HAP-1 (cell line): ENCODE results near the gene KCNMA1.

Source experiments
- DNase-seq, 2 experiments: peaks; one replicate each; pipeline ENCODE4 v3.0.0-alpha.2; 2016 to 2020; ENCODE audit warnings: low spot score in 2 of 2
- H3K27me3 ChIP-seq: fragments of 250-450 bp; sonication (Bioruptor Pico); 2 replicates; pipeline ENCODE4 v1.5.1; 2020; ENCODE audit warnings: low read depth, mild to moderate bottlenecking, moderate library complexity
- H3K36me3 ChIP-seq: fragments of 250-450 bp; sonication (Bioruptor Pico); replicated peaks from 2 replicates; pipeline ENCODE4 v1.5.1; 2020; ENCODE audit warnings: mild to moderate bottlenecking
- H3K4me1 ChIP-seq: fragments of 250-450 bp; sonication (Bioruptor Pico); 2 replicates; pipeline ENCODE4 v1.5.1; 2020; ENCODE audit warnings: mild to moderate bottlenecking
- H3K4me3 ChIP-seq: fragments of 250-450 bp; sonication (Bioruptor Pico); 2 replicates; pipeline ENCODE4 v1.5.1; 2020; ENCODE audit warnings: mild to moderate bottlenecking, moderate library complexity
- H3K9me3 ChIP-seq: fragments of 250-450 bp; sonication (Bioruptor Pico); 2 replicates; pipeline ENCODE4 v1.5.1; 2020; ENCODE audit warnings: mild to moderate bottlenecking, moderate library complexity
- in situ Hi-C: fragments of 300-500 bp; cut with MboI; formaldehyde crosslinking; loops from 3 replicates; pipeline ENCODE4 v1.14.3; 2020; ENCODE audit warnings: low sequenced_read_pairs, inconsistent platforms, mixed read lengths

Gene KCNMA1

GRCh38 chr10:77494756-77495541 lies 142.7 kb downstream of the KCNMA1 start:
- Histone ChIP-seq H3K9me3 (no peaks in the 10 kb centered on the region), H3K4me3 (no peak overlapping the region), H3K4me1 (no peaks in the 10 kb centered on the region), H3K36me3 (no peaks in the 10 kb centered on the region), H3K27me3 (no peaks in the 10 kb centered on the region)
- in situ Hi-C loops: no loop called here
- no peak for DNase-seq

- in situ Hi-C loops: no loop called here
Measured at GRCh38 chr10:77494327-77494726, 143.3 kb downstream of the KCNMA1 start.

GRCh38 chr10:77493851-77494261 lies 143.8 kb downstream of the KCNMA1 start:
- H3K36me3 ChIP-seq: no peaks in the 10 kb centered on the region
- in situ Hi-C loops: no loop called here

More at GRCh38 chr10:77494327-77494726, 143.3 kb downstream of the KCNMA1 start:
- no peak for DNase-seq
- H3K9me3 ChIP-seq: no peaks in the 10 kb centered on the region
- H3K4me1 ChIP-seq: no peaks in the 10 kb centered on the region
- no peak overlapping the region for H3K4me3 ChIP-seq
- no peaks in the 10 kb centered on the region for H3K27me3 ChIP-seq
- H3K36me3 ChIP-seq: no peaks in the 10 kb centered on the region

GRCh38 chr10:77493239-77493806 lies 144.3 kb downstream of the KCNMA1 start:
- DNase-seq: no peak
- H3K4me1 ChIP-seq: no peaks in the 10 kb centered on the region
- no peak overlapping the region for H3K4me3 ChIP-seq
- H3K36me3 ChIP-seq: no peaks in the 10 kb centered on the region
- no peaks in the 10 kb centered on the region for H3K9me3 ChIP-seq
- H3K27me3 ChIP-seq: no peaks in the 10 kb centered on the region
- in situ Hi-C loops: no loop called here

More at GRCh38 chr10:77493851-77494261, 143.8 kb downstream of the KCNMA1 start:
- no peaks in the 10 kb centered on the region for H3K9me3 ChIP-seq
- no peak for DNase-seq
- no peaks in the 10 kb centered on the region for H3K4me1 ChIP-seq
- H3K27me3 ChIP-seq: no peaks in the 10 kb centered on the region
- H3K4me3 ChIP-seq: no peak overlapping the region

- H3K36me3 ChIP-seq: no peaks in the 10 kb centered on the region
- in situ Hi-C loops: no loop called here
- H3K4me1 ChIP-seq: no peaks in the 10 kb centered on the region
- H3K9me3 ChIP-seq: no peaks in the 10 kb centered on the region
- H3K27me3 ChIP-seq: no peaks in the 10 kb centered on the region
- DNase-seq: no peak
- H3K4me3 ChIP-seq: no peak overlapping the region
Measured at GRCh38 chr10:77492368-77492994, 145.1 kb downstream of the KCNMA1 start.

DNA sequence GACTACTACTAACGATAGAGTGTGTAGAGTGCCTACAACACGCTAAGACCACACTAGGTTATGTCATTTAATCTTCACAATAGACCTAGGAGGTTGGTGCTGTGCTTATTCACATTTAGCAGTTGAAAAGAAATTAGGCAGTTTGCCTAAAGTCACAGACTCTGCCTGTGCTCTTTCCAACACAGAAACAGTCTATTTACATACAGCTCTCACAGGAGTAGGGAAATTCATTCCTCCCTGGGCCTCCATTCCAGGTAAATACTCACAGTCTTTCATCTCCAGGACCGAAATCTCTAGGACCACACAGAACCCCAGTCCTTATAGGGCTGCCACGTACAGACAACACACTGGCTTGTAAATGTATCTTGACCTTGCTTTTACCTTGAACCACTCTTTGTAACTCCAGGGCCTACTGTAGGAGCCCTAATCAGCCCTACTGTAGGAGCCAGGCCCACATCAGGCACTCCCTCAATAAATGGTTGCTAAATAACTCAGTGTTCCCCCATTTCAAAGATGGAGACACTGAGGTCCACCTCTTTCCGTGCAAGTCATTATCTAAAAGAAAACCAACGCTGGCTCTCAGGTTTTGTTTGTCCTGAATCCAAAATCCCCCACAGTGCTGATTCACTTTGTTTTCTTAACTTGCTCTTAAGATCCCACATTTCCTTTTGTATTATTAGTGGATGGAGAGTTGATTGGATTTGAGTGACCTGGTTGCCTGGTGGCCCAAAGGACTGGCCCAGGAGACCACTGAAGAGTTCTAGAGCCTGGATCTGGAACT lies 146.9 kb downstream of the KCNMA1 start:
- Histone ChIP-seq H3K4me3 (no peak overlapping the region), H3K27me3 (no peaks in the 10 kb centered on the region), H3K9me3 (no peaks in the 10 kb centered on the region), H3K36me3 (no peaks in the 10 kb centered on the region), H3K4me1 (no peaks in the 10 kb centered on the region)
- no peak for DNase-seq
- in situ Hi-C loops: no loop called here

GRCh38 chr10:77486517-77486916 lies 151.1 kb downstream of the KCNMA1 start:
- Histone ChIP-seq H3K27me3 (no peaks in the 10 kb centered on the region), H3K36me3 (no peaks in the 10 kb centered on the region), H3K9me3 (no peaks in the 10 kb centered on the region), H3K4me1 (no peaks in the 10 kb centered on the region), H3K4me3 (no peak overlapping the region)
- no peak for DNase-seq
- in situ Hi-C loops: no loop called here

DNA sequence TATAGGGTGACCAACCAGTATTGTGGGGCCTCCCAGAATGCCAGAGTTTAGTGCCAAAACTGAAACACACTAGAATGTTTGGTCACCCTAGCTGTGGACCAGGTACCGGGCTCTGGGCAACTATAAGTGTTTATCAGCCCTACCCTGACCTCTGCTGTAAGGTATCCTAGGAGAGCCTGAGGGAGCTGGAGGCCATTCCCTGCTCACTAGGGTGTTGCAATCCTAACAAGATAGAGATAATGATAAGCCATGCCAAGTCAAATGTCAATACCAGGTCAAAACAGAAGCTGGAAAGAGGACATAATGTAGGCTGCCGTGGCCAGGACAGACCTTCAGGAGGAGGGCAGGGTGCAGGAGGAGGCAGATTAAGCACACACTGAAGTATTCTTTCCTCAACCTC lies 151.8 kb downstream of the KCNMA1 start:
- H3K9me3 ChIP-seq: no peaks in the 10 kb centered on the region
- no peaks in the 10 kb centered on the region for H3K27me3 ChIP-seq
- no peak overlapping the region for H3K4me3 ChIP-seq
- no peaks in the 10 kb centered on the region for H3K4me1 ChIP-seq
- H3K36me3 ChIP-seq: no peaks in the 10 kb centered on the region
- DNase-seq: no peak
- in situ Hi-C loops: no loop called here

DNA sequence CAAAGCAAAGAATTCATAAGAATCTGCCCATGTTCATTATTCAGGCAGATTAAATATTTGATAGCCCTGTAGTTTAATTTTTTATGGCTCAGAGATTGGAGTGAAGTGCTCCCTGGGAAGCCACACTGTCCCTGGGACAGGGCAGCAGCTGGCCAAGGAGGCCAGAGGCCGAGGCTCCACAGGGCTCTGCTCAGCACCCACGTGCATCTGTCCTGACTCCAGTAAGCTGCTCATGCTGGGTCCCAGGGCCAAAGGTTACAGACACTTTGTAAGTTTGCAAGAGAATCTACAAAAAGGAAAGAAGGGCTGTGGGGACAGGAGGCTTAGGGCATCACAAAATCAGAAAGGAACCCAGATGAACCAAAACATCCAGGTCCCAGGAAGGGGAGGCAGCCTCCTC lies 155.5 kb downstream of the KCNMA1 start:
- no peak for DNase-seq
- in situ Hi-C loops: no loop called here
- H3K9me3 ChIP-seq: no peaks in the 10 kb centered on the region
- no peak overlapping the region for H3K4me3 ChIP-seq
- H3K4me1 ChIP-seq: no peaks in the 10 kb centered on the region
- H3K36me3 ChIP-seq: no peaks in the 10 kb centered on the region
- peaks cover 4% of the 10 kb centered on the region; the same call in 1 of the 2 replicates for H3K27me3 ChIP-seq

DNA sequence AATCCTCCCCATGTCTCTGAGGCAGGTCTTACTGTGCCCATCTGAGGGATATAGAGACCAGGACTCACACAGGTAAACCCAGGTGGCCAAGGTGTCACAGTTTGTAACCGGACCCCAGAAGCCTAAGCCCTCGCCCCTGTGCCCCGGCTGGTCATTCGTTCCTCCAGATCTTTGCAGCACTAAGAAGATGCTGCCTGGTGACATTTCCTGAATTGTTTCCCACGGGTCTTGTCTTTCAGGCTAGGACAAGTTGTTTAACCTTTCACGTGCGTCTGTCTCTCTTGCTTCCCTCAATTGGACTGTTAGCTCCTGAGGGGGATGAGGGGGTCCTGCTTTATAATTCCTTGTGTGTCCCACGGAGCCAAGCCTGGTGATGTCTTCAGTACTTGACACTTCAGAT lies 158.0 kb downstream of the KCNMA1 start:
- Histone ChIP-seq H3K27me3 (peaks cover 4% of the 10 kb centered on the region; the same call in 1 of the 2 replicates), H3K36me3 (no peaks in the 10 kb centered on the region), H3K4me1 (no peaks in the 10 kb centered on the region), H3K9me3 (no peaks in the 10 kb centered on the region), H3K4me3 (no peak overlapping the region)
- no peak for DNase-seq
- in situ Hi-C loops: no loop called here

DNA sequence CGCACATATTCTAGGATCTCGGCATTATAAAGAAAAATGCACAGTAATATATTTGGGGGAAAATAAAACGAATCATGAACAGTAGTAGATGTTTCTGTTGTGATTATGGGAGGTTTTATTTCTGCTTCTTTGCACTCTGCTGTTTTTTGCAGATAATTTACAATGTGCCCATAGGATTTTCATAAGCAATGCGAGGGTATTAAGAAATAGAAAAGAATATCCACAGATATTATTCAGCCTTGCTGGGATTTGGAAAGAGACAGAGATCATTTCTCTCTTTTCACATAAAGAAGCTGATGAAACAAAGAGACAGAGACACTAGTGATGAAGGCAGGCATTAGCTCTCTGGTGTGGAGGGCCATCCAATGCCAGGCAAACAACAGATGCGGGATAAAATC lies 158.6 kb downstream of the KCNMA1 start:
- in situ Hi-C loops: no loop called here
- Histone ChIP-seq H3K36me3 (no peaks in the 10 kb centered on the region), H3K4me3 (no peak overlapping the region), H3K4me1 (no peaks in the 10 kb centered on the region), H3K27me3 (peaks cover 4% of the 10 kb centered on the region; the same call in 1 of the 2 replicates), H3K9me3 (no peaks in the 10 kb centered on the region)
- DNase-seq: no peak

GRCh38 chr10:77478247-77478961 lies 159.2 kb downstream of the KCNMA1 start:
- H3K4me3 ChIP-seq: no peak overlapping the region
- no peaks in the 10 kb centered on the region for H3K4me1 ChIP-seq
- peaks cover 4% of the 10 kb centered on the region; the same call in 1 of the 2 replicates for H3K27me3 ChIP-seq
- DNase-seq: no peak
- no peaks in the 10 kb centered on the region for H3K36me3 ChIP-seq
- no peaks in the 10 kb centered on the region for H3K9me3 ChIP-seq
- in situ Hi-C loops: no loop called here

- no peaks in the 10 kb centered on the region for H3K4me1 ChIP-seq
- H3K9me3 ChIP-seq: no peaks in the 10 kb centered on the region
- no peak for DNase-seq
- H3K4me3 ChIP-seq: no peak overlapping the region
- in situ Hi-C loops: no loop called here
- no peaks in the 10 kb centered on the region for H3K36me3 ChIP-seq
- H3K27me3 ChIP-seq: peaks cover 4% of the 10 kb centered on the region; the same call in 1 of the 2 replicates
Measured at GRCh38 chr10:77475522-77475921, 162.1 kb downstream of the KCNMA1 start.
